K562 (cell line): Measurements from ENCODE around the gene ERVK3-1. TPM values are rescaled to one million over a fixed set of nuclear protein-coding genes. Genes with fewer than 3 reads are reported as not detected.
A peak's percentile ranks its signal among the peaks of the same experiment; 100 is the strongest.

Experiments
- CREB1 ChIP-seq, 2 experiments: sonication (generic) in 1 of 2; formaldehyde crosslinking in 1 of 2; IDR thresholded peaks; 2 replicates each; pipeline versions ENCODE4 v1.6.1 to v1.8.0; 2012 to 2022; ENCODE audit warnings: inconsistent platforms in 1 of 2, mild to moderate bottlenecking in 1 of 2, missing genetic modification reagents in 1 of 2, moderate library complexity in 1 of 2
- E2F5 ChIP-seq: sonication (generic); formaldehyde crosslinking; IDR thresholded peaks from 2 replicates; pipeline ENCODE4 v1.8.0; 2022; ENCODE audit warnings: mild to moderate bottlenecking, missing genetic modification reagents
- EP400 ChIP-seq: fragments of 450-650 bp; IDR thresholded peaks from 2 replicates; pipeline ENCODE4 v1.6.1; 2017; ENCODE audit warnings: antibody characterized with exemption, mild to moderate bottlenecking, moderate library complexity
- MAFK ChIP-seq: IDR thresholded peaks from 2 replicates; pipeline ENCODE4 v1.6.1; 2011; ENCODE audit warnings: low read length, improper control_type of control experiment
- MGA ChIP-seq: fragments of 450-650 bp; IDR thresholded peaks from 2 replicates; pipeline ENCODE4 v1.6.1; 2016; ENCODE audit warnings: mild to moderate bottlenecking, moderate library complexity
- NCOA6 ChIP-seq: fragments of 450-650 bp; IDR thresholded peaks from 2 replicates; pipeline ENCODE4 v1.6.1; 2017; ENCODE audit warnings: mild to moderate bottlenecking
- NFIC ChIP-seq: fragments of 450-650 bp; IDR thresholded peaks from 2 replicates; pipeline ENCODE4 v1.6.1; 2017; ENCODE audit warnings: mild to moderate bottlenecking, inconsistent platforms
- ZNF609 ChIP-seq: sonication (generic); formaldehyde crosslinking; IDR thresholded peaks from 2 replicates; pipeline ENCODE4 v1.8.1; 2023; ENCODE audit warnings: missing genetic modification reagents, mild to moderate bottlenecking, borderline replicate concordance
- polyA plus RNA-seq, 8 experiments: library from polyadenylated mRNA; depleted of rRNA in 4 of 8; stranded (reverse) in 5 of 8; unstranded in 3 of 8; fragments of >200 nt; fragmentation: Nextera tagmentation in 2 of 8; fragmentation: Illumina TruSeq in 1 of 8; extraction: Ambion mirVana in 2 of 8; extraction: Trizol in 1 of 8; gene quantifications; 2 replicates each; pipeline versions ENCODE4 v1.2.1 to v1.2.3, GENCODE V29; 2011 to 2014; ENCODE audit warnings: inconsistent platforms in 1 of 8, missing spikeins in 1 of 8
- total RNA-seq, 7 experiments: library from RNA; depleted of rRNA in 6 of 7; stranded (reverse); fragments of >200 nt in 6 of 7; fragmentation: Illumina TruSeq in 2 of 7; extraction: Trizol in 2 of 7; gene quantifications; 2 replicates each; pipeline versions ENCODE4 v1.2.1 to v1.2.3, GENCODE V29; 2011 to 2021; ENCODE audit warnings: low replicate concordance in 1 of 7
- TF ChIP-seq, protein P1 (sequence below): fragments of 450-650 bp; IDR thresholded peaks from 2 replicates; pipeline ENCODE4 v1.6.1; 2016; ENCODE audit warnings: antibody characterized with exemption

The ERVK3-1 gene
- total and polyA plus RNA-seq, 9 of the 15 experiments (the other 6 are each of a cell fraction or from before 2014, with no cell fraction given), result 87.6 to 299 (median 119) TPM

GRCh38 chr19:58361900-58362271 lies 56.7 kb downstream of the ERVK3-1 start (continued):
- TF ChIP-seq E2F5 (CRISPR knock-in tag) (peak; percentile 44; the same call in 1 of the 2 replicates), CREB1 (IDR thresholded peaks at IDR 0.05) (no peak), CREB1 (CRISPR knock-in tag; IDR thresholded peaks at IDR 0.05) (peak; percentile 20; the same call in 1 of the 2 replicates), MGA (peak; percentile 89), NFIC (peak; percentile 84), NCOA6 (peak; percentile 96), ZNF609 (CRISPR knock-in tag) (0 out of 2 replicates have a peak, but pooled peaks have one; percentile 86), MAFK (no peak), EP400 (no peak)
- TF ChIP-seq, protein P1, sequence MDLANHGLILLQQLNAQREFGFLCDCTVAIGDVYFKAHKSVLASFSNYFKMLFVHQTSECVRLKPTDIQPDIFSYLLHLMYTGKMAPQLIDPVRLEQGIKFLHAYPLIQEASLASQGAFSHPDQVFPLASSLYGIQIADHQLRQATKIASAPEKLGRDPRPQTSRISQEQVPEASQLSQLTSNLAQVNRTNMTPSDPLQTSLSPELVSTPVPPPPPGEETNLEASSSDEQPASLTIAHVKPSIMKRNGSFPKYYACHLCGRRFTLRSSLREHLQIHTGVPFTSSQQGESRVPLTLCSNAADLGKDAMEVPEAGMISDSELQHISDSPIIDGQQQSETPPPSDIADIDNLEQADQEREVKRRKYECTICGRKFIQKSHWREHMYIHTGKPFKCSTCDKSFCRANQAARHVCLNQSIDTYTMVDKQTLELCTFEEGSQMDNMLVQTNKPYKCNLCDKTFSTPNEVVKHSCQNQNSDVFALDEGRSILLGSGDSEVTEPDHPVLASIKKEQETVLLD, result peak; percentile 67; the same call in 1 of the 2 replicates
